Spleen (tissue), 7 donors: ENCODE data around the gene TNXB.
"Not testable (repeated sequence)": the region's sequence is repeated elsewhere in the genome, so short reads cannot be mapped to it uniquely, and the experiment has no call there.

Source experiments
- CTCF ChIP-seq, 11 experiments: fragments of 200-600 bp in 7 of 11; fragments of 450-650 bp in 4 of 11; sonication (generic) in 4 of 11; IDR thresholded peaks in 8 of 11; conservative IDR thresholded peaks in 3 of 11; 1 replicate in 7 of 11; 2 replicates in 4 of 11; pipeline versions ENCODE4 v1.4.0 to v1.8.0; 2016 to 2021; ENCODE audit warnings: antibody characterized with exemption in 11 of 11, inconsistent platforms in 4 of 11, mild to moderate bottlenecking in 1 of 11
- POLR2A ChIP-seq, 3 donors: fragments of 450-650 bp; IDR thresholded peaks; one replicate each; pipeline ENCODE4 v1.5.1; 2017; ENCODE audit warnings: antibody characterized with exemption in 3 of 3, mild to moderate bottlenecking in 1 of 3
- POLR2AphosphoS5 ChIP-seq, 3 donors: sonication (generic); formaldehyde crosslinking; IDR thresholded peaks; one replicate each; pipeline ENCODE4 v1.5.1; 2017; ENCODE audit warnings: antibody characterized with exemption in 3 of 3
- donor health status: DM: no; HTN: no; CAD: no; lungs with moderate emphysema.
- donor health status: DM: no; HTN: no; CAD: no.
- donor health status: DM: no; HTN: no; CAD: no.

GRCh38 chr6:32040299-32041049 lies 68.7 kb downstream of the TNXB start:
- not testable (repeated sequence) for TF ChIP-seq CTCF (IDR thresholded peaks at IDR 0.05 in 8 of 11, conservative IDR thresholded peaks at IDR 0.05 in 3 of 11); POLR2AphosphoS5 (IDR thresholded peaks at IDR 0.05); POLR2A (IDR thresholded peaks at IDR 0.05)
